Lower leg skin (tissue), 3 donors: Measurements from ENCODE around the gene MACROD1.

Experiments used
- POLR2A ChIP-seq, 2 donors: fragments of 450-650 bp; IDR thresholded peaks; one replicate each; pipeline ENCODE4 v1.6.1; 2016 to 2017; ENCODE audit warnings: antibody characterized with exemption in 2 of 2, mild to moderate bottlenecking in 1 of 2, moderate library complexity in 1 of 2
- TF ChIP-seq, protein P1 (sequence below), 3 donors: fragments of 450-650 bp; IDR thresholded peaks; one replicate each; pipeline ENCODE4 v1.5.1; 2016; ENCODE audit warnings: antibody characterized with exemption in 3 of 3, mild to moderate bottlenecking in 3 of 3, moderate library complexity in 2 of 3

- TF ChIP-seq, protein P1, sequence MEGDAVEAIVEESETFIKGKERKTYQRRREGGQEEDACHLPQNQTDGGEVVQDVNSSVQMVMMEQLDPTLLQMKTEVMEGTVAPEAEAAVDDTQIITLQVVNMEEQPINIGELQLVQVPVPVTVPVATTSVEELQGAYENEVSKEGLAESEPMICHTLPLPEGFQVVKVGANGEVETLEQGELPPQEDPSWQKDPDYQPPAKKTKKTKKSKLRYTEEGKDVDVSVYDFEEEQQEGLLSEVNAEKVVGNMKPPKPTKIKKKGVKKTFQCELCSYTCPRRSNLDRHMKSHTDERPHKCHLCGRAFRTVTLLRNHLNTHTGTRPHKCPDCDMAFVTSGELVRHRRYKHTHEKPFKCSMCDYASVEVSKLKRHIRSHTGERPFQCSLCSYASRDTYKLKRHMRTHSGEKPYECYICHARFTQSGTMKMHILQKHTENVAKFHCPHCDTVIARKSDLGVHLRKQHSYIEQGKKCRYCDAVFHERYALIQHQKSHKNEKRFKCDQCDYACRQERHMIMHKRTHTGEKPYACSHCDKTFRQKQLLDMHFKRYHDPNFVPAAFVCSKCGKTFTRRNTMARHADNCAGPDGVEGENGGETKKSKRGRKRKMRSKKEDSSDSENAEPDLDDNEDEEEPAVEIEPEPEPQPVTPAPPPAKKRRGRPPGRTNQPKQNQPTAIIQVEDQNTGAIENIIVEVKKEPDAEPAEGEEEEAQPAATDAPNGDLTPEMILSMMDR (IDR thresholded peaks at IDR 0.05) = no peak
- TF ChIP-seq POLR2A (IDR thresholded peaks at IDR 0.05) = no peak
These were observed 124.1 kb downstream of the MACROD1 start for GRCh38 chr11:64041846-64042245.
